CD4-positive, alpha-beta T cell treated with Interleukin-6 at 100 ng/mL for 8 hours (primary cell): ENCODE measurements around the gene SFTA2.
"Not testable (repeated sequence)": the region's sequence is repeated elsewhere in the genome, so short reads cannot be mapped to it uniquely, and the experiment has no call there.

ENCODE experiments used
- DNase-seq: peaks from one replicate; pipeline ENCODE4 v3.0.0-alpha.2; 2020; ENCODE audit warnings: mixed read lengths, low spot score

SFTA2 gene

GRCh38 chr6:30912746-30913520 is 19.0 kb downstream of the SFTA2 start:
- no peak for DNase-seq

- DNase-seq: not testable (repeated sequence)
Observed at GRCh38 chr6:30910473-30910872, 21.5 kb downstream of the SFTA2 start.

- no peak for DNase-seq
Observed at GRCh38 chr6:30908700-30909099, 23.3 kb downstream of the SFTA2 start.

- DNase-seq: peak; percentile 95
Observed at GRCh38 chr6:30907758-30908591, 24.0 kb downstream of the SFTA2 start, which contains the start of gene GTF2H4. GTF2H4 (plus strand) TSS chr6:30908207.

GRCh38 chr6:30907290-30907757 is 24.6 kb downstream of the SFTA2 start:
- not testable (repeated sequence) for DNase-seq

- no peak for DNase-seq
Observed at GRCh38 chr6:30903236-30903635, 28.7 kb downstream of the SFTA2 start.

GRCh38 chr6:30902709-30903108 is 29.3 kb downstream of the SFTA2 start:
- DNase-seq: no peak

GRCh38 chr6:30902196-30902595 is 29.8 kb downstream of the SFTA2 start:
- not testable (repeated sequence) for DNase-seq

GRCh38 chr6:30901436-30901835 is 30.5 kb downstream of the SFTA2 start:
- no peak for DNase-seq

GRCh38 chr6:30900863-30901417 is 31.0 kb downstream of the SFTA2 start:
- no peak for DNase-seq

GRCh38 chr6:30898750-30899360 is 33.1 kb downstream of the SFTA2 start:
- DNase-seq: no peak

GRCh38 chr6:30897882-30898281 is 34.1 kb downstream of the SFTA2 start:
- no peak for DNase-seq

GRCh38 chr6:30896541-30896940 is 35.4 kb downstream of the SFTA2 start:
- no peak for DNase-seq

GRCh38 chr6:30895343-30895742 is 36.6 kb downstream of the SFTA2 start:
- no peak for DNase-seq

GRCh38 chr6:30894935-30895334 is 37.0 kb downstream of the SFTA2 start:
- no peak for DNase-seq

GRCh38 chr6:30894381-30894780 is 37.6 kb downstream of the SFTA2 start:
- no peak for DNase-seq

- no peak for DNase-seq
Observed at GRCh38 chr6:30893666-30894065, 38.3 kb downstream of the SFTA2 start.

- no peak for DNase-seq
Observed at GRCh38 chr6:30893001-30893591, 38.9 kb downstream of the SFTA2 start.

- DNase-seq: no peak
Observed at GRCh38 chr6:30891816-30892538, 40.0 kb downstream of the SFTA2 start.

- no peak for DNase-seq
Observed at GRCh38 chr6:30891450-30891723, 40.6 kb downstream of the SFTA2 start.

GRCh38 chr6:30890646-30891449 is 41.1 kb downstream of the SFTA2 start:
- DNase-seq: no peak
